Hematopoietic multipotent progenitor cell treated with erythropoietin and hydrocortisone succinate and interleukin-3 and kit ligand, for 17 days (in vitro differentiated cells): ENCODE results near the gene MRPL20.
A peak's percentile ranks its signal among the peaks of the same experiment; 100 is the strongest.
"Not testable (repeated sequence)": the region's sequence is repeated elsewhere in the genome, so short reads cannot be mapped to it uniquely, and the experiment has no call there.

Experiments used
- DNase-seq: peaks from one replicate; pipeline ENCODE4 v3.0.0-alpha.2; 2015; ENCODE audit warnings: low spot score

Gene MRPL20

DNA sequence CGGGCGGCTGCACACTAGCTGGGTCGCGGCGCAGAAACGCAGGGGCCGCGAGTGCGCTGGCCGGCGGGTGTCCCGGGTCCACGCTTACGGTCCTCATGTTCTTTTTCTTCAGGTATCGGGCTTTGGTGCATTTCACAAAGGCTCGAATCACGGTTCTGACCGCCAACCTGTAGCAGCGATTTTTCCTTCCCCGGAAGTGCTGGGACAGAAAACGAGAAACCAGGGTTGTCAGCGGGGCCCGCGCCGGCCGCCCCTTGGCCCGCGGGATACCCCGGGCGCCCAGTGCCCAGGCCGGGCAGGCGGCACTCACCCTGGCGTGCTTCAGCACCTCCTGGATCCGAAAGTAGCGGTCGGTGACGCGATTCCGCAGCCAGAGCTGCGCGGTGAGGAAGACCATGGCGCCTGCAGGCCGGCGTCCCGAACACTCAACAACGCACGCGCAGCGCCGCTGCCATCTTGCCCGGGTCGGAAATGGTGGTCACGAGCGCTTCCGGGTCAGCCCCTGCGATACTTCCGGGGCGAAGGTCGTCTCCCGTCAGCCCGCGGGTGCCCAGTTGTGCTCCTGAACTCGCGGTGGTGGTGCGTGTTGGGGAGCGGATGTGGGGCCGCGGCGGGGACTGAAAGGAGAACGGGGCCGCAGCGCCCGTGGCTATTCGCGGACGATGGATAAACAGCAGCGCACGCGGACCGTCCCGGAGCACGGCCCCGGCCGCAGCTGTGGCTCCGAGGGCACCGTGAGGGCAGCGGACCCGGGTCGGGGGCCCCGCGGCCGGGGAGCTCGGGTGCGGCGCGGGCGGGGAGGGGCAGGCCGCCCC is at the start of gene MRPL20:
Gene MRPL20 (minus strand): TSS at position 473 of the 815 bp plus-strand sequence. CDS start 76 bp downstream, at position 397.
- DNase-seq: peak; percentile 95

DNA sequence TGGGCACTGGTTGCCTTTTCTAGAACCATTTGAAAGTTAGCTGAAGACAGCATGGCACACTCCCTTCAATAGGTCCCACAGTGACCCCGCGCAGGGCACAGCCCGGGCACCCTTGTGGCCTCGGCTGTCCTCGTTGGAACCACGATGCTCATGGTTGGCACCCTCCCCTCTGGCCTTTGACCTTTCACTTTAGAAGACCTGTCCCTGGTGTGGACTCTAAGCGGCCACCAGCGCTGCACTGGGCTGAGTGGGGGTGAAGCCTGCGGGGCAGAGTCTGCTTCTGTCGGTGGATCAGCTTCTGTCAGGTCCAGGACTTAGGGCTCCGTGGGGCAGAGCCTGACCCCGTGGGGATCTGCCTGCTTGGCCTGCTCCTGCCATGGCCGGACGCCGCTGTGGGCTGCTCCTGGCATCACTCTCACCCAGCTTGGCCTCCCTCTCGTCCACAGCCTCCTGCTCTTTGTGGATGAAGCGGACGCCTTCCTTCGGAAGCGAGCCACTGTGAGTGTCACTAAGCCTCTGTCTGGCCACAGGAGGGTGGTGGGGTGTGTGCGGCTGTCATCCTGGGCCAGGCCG is 49.7 kb upstream of the MRPL20 start:
- DNase-seq: not testable (repeated sequence)

DNA sequence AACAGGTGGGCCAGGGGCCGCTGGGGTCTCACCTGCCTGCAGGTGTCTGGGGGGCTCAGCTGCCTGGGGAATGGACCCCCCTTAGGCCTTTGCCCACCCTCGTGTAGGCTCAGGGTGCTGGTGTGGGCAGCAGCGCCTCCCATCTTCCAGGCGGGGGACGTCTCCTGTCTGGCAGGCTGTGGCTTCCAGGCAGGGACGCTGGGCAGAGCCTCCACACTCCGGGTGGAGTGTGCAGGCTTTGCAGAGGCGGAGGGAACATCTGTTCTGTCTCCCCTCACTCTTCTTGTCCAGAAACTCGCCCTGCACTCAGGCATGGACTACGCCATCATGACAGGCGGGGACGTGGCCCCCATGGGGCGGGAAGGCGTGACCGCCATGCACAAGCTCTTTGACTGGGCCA is 48.8 kb upstream of the MRPL20 start:
- not testable (repeated sequence) for DNase-seq

DNA sequence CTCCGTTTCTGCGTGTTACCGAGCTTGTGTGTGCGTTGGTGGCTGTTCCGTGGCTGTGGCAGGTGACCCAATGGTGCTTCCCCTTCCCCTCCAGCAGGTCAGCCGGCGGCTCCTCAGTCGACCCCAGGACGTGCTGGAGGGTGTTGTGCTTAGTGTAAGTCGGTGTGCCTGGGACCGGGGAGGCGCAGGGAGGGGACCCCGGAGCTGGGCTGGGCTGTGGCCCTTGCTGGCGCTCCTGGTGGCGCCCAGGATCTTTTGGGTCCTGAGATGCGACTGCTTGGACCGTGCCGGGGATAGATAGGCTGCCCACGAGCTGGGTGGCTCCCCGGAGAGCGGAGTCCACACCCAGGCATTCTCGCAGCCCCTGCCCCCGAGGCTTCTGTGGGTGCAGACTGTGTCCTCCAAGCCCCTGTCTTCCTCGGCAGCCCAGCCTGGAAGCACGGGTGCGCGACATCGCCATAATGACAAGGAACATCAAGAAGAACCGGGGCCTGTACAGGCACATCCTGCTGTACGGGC is 48.3 kb upstream of the MRPL20 start:
- DNase-seq: no peak

DNA sequence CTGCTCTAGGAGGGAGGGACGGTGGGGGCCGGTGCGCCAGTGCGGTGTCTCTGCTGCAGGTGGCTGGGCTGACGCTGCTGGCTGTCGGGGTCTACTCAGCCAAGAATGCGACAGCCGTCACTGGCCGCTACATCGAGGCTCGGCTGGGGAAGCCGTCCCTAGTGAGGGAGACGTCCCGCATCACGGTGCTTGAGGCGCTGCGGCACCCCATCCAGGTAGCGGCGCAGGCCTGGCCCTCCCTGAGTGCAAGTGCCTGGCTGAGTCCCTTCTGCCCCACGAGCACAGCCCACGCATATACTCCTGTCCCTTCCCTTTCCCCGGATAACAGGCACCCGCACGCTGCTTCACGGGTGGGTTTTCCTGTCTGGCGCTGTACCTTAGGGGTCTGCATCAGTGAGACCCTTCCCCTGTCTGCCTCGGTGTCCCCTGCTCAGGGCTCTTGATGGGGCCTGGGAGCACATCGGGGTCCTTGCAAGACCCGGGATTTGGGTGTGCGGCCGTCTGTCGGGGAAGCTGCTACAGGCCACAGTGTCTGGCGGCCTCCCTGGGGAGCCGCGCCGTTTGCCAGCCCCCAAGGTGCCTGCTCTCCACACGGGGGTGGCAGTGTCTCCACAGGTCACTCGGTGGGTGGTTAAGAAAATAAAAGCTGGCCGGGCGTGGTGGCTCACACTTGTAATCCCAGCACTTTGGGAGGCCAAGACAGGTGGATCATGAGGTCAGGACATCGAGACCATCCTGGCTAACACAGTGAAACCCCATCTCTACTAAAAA is 47.4 kb upstream of the MRPL20 start:
- not testable (repeated sequence) for DNase-seq

DNA sequence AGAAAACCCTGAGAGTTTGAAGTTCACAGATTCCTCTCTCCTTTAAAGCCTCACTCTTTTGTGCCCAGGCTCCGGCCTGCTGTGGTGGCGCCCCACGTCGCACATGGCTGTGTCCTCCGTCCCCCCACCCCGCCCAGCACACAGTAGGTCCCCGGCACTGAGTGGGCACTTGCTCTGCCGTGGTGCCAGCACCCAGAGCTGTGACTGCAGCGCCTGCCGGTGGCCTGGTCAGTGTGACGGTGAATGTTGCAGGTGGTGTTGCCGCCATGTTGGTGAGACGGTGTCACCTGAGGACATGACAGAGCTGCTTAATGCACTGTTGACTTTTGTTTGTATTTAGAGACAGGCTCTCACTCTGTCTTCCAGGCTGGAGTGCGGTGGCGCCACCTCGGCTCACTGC is 45.8 kb upstream of the MRPL20 start:
- DNase-seq: no peak

DNA sequence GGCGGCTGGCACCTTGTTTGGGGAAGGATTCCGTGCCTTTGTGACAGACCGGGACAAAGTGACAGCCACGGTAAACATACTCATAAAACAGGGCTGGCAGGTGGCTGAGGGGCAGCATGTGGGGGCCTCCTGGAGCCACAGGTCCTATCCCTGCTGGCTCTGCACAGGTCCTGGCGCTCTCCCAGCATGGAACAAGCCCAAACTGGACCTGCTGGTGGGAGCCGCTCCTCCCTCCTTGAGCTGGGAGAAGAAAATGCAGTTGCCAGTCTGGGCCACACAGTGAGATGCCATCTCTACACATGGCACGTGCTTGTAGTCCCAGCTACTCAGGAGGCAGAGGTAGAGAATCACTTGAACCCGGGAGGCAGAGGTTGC is 45.3 kb upstream of the MRPL20 start:
- DNase-seq: not testable (repeated sequence)

DNA sequence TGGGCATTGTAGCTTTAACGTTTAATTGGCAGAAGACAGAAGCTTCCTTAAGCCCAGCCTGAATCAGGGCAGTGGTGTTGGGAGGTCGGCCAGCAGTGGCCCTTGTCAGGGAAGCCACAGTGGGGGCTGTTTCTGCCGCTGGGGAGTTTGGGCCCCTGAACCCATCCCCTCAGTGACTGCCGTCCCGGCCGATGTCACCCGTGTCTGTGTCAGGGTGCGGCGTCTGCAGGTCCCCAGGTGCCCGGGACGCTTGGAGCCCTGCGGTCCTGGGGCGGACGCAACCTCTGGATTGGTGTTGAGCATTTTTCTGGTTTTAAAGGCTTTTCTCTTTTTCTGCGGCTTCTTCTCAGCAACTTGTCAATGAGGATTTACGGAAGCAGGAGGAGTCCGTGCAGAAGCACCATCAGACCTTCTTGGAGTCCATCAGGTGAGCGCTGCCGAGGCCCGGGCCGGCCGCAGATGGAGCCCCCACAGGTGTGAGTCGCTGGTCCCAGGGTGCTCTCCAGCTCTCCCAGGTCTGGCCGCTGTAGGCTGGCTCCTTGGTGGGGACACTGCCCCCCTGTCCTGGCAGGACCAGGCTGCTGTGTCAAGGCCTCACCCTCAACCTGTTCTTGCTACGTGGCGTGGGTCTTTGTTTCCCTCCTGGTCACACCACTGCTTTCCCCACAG is 44.7 kb upstream of the MRPL20 start:
- DNase-seq: no peak

DNA sequence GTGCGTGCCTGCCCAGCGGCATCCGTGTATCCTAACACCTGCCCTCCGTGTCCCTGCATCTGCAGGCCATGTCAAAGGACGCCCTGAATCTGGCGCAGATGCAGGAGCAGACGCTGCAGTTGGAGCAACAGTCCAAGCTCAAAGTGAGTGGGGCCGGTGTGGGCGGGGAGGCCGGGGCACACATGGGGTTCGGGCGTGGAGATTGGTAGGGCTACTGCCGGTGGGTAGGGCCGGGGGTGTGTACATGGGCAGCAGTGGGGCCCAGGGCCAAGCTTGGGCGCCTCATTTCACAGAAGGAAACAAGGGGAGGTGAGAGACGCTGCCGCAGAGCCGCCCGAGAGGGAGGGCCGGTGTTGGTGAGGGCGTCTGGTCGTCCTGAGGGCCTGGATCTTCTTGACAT is 43.5 kb upstream of the MRPL20 start:
- not testable (repeated sequence) for DNase-seq

DNA sequence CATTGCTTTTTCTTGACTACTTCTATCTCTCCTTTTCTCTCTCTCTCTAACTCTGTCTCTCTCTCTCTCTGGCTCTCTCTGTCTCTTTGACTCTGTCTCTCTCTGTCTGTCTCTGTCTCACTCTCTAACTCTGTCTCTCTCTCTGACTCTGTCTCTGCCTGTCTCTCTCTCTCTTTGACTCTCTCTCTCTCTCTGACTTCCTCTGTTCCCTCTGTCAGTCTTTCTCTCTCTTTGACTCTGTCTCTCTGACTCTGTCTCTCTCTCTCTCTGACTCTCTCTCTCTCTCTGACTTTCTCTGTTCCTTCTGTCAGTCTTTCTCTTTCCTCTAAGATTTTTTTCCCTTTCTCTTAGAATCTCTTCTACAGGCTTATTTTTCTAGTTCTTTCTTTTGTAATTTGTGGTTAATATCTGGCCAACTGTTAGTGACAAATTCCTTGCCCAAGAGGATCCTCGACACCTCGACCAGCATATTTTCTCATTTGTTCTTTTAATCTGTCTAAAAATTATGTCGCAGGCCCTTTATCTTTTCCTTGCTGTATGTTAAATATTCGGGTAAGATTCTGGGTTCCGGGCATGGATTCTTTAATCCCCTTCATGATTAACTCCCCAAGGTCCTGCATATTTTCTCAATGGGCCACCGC is 42.1 kb upstream of the MRPL20 start, which contains the start of gene ATAD3C:
Gene ATAD3C (plus strand): TSS at position 591 of the 641 bp plus-strand sequence. CDS start 995 bp downstream, outside the sequence.
- DNase-seq: no peak

DNA sequence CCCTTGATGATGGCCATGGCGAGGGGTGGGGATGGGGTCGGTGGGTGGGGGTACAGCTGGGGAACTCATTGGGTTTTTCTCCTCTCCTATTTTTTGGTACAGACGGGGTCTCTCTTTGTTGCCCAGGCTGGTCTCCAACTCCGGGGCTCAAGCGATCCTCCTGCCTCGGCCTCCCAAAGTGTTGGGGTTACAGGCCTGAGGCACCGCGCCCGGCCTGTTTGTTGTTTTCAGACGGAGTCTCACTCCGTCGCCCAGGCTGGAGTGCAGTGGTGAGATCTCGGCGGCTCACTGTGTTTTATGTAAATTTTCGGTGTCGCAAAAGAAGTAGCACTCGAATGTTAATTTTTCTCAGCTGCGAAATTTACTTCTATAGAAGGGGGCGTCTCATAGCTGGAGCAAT is 39.5 kb upstream of the MRPL20 start:
- DNase-seq: not testable (repeated sequence)

DNA sequence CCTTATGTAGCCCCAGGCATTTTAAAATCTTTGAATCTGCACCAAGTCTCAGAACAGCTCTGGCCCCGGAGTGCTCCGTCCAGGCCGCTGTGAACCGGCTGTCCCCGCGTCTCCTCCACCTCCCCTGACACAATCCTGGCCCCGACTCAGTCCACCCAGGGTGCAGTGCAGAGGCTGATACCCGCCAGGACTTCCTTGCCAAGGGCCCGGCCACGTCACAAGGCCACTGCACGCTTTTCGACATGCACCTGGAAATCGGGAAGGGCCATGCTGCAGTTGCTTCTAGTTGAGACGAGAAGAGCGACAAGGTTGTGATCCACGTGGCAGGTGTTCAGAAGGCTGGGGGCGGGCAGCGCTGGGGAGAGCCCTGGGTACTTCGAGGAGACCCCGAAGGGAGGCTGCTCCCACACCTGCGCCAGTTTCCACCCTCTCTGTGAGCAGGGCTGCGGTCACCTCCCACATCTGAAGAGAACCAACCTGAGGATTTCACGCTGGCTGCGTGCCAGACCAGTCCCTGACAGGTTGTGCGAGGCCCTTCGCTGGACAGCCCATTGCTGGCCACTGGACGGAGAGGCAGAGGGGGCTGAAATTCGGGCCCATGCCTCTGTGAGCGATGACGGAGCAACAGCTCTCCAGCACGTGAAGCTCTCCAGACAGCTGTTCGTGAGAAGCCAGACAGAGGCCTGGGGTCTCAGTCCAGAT is 35.1 kb upstream of the MRPL20 start:
- no peak for DNase-seq

DNA sequence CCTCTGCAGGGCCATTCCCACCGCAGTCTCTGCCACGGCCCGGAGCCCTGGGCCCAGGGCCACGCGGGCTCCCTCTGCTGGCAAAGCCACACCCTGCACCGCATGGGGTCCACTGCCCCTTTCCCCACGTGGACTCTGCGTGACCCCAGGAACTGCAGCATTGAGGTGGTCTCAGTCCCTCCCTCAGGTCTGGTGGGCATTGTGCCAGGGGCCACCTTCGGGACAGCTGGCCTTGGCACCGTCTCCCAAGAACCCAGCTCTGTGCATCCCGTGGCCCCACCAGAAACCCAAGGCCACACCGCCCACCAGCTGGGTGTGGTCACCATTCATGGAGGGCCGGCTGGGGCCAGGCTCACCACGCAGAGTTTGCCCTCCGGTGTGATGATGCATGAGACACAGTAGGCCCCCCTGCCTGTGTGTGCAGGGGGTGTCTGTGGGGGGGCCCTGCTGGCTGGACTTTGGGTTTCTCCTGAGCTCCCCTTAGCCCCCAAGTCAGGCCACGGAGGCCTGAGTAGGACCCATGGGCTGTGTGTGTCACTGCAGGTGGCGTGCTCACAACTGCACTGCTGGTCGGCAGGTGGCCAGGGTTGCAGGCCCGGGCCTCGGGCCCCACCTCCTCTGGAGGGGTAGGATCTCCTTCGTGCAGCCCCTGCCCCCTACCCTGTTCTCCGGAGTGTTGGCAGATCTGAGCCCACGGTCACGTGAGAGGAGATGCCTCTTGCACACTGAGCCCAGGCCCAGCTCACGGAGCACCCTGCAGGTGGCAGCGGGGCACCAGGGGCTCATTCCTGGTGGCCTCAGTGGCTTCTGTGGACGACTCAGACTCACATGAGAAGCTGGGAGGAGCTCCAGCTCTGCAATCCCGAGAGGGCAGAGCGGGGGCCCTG is 34.2 kb upstream of the MRPL20 start:
- DNase-seq: peak; percentile 39

DNA sequence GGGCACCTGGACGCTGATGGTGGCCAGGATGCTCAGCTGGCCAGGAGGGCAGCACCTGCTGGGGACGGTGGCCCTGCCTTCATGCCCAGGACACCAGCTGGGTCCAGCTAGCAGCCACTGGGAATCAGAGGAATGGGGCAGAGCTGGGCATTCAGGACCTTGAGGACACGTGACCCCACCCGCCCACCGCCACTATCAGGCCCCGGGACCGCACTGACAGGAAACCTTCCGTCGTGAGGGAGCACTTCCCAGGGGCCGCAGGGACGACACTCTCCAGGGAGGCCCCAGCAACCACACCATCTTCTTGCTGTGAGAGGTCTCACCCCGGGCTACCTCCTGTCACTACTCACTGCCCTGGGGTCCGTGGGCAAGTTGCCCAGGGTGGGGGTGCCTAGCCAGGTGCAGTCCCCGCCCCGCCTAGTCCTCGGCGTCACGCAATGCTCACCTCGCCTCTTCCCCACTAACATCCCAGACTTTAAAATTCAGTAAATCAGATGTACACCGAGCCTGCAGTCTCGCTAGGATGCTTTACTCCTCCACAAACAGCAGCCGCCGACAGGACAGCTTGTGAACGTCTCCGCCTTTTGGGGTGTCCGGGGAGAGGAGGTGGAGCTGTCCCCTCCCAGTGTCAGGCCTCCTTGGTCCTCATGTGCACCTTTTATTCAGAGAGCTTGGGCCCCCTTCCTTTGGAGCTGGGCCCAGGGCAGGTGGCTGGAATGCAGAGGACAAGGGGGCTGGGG is 33.3 kb upstream of the MRPL20 start:
- no peak for DNase-seq

DNA sequence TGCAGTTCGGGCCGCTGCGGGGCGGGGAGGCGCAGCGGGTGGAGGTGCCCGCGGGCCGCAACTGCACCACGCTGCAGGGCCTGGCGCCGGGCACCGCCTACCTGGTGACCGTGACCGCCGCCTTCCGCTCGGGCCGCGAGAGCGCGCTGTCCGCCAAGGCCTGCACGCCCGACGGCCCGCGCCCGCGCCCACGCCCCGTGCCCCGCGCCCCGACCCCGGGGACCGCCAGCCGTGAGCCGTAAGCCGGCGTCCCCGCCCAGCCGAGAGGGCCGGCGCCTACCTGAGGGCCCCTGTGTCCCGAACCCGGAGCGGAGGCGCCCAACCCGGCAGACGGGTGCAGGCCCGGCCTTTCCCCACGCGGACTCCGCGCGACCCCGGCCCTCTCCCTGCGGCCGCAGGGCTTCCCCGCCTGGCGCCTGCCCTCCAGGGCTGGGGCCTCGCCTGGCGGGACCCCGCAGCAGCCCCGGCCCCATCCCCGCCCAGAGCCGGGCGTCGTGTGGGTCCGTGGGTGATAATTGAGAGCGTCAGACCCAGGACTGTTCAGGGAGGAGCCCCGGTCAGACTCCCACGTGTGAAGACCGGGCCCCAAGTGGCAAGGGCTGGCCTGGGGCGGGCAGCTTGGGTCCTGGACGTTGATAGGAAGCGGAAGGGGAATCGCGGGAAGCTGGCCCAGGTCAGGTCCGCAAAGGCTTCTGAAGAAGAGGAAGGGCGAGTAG is 32.6 kb upstream of the MRPL20 start:
- DNase-seq: no peak

DNA sequence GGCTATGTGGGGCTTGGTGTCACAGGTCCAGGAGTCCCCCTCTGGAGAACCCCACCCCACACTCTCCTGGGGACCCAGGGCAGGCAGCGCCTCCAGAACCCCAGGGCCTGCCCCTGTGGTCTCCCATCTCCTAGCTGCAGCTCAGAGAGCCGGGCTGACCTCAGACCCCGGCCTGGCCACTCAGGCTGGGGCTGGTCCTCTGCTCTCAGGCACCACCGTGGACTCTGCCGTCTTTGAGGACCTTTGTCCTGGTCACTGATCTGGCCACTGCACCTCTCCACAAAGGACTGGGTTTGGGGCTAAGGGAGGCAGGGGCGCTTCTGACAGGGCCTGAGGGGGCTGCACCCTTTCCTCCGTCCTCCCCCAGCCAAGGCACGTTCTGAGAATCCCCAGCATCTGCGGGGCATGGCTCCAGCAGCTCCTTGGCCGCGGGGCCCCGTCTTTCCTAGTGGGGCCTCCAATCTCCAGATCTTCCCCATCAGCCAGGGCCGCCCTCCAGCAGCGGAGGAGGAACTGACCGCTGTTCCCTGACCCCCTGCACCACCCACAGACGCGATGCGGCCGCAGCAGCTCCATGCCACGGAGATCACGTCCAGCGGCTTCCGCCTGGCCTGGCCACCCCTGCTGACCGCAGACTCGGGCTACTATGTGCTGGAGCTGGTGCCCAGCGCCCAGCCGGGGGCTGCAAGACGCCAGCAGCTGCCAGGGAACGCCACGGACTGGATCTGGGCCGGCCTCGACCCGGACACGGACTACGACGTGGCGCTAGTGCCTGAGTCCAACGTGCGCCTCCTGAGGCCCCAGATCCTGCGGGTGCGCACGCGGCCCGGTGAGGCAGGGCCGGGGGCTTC is 31.7 kb upstream of the MRPL20 start:
- no peak for DNase-seq

DNA sequence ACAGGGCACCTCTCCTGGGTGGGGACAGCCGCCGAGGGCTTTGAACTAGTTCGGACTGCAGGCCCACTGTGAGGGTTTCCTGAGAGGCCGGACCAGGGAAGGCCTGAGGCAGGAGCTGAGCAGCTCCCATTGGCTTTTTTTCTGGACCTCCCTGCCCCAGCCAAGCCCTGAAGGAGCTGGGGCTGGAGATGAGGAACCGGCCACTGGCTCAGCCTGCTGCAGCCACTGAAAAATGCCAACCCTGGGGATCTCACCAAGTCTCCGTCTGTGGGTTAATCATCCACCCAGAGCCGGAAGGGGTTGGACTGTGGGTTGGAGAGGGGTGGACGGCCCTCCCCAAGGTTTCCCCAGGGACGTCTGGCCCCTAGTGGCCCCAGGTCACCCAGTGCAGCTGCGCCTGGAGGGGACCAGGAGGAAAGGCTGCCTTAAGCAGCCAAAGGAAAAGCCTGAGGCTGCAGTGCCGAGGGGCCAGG is 30.8 kb upstream of the MRPL20 start:
- DNase-seq: no peak
